SHP77 treated with DMSO at 0.1 percent for 48 hours (cell line): Measurements from ENCODE around the gene RASSF1.

ENCODE experiments used
- DNase-seq: peaks from one replicate; lab custom pipeline; 2025; lab: John Stamatoyannopoulos, UW

RASSF1 gene

GRCh38 chr3:50365842-50366220, 25.2 kb upstream of the RASSF1 start:
- DNase-seq: no peak

DNA sequence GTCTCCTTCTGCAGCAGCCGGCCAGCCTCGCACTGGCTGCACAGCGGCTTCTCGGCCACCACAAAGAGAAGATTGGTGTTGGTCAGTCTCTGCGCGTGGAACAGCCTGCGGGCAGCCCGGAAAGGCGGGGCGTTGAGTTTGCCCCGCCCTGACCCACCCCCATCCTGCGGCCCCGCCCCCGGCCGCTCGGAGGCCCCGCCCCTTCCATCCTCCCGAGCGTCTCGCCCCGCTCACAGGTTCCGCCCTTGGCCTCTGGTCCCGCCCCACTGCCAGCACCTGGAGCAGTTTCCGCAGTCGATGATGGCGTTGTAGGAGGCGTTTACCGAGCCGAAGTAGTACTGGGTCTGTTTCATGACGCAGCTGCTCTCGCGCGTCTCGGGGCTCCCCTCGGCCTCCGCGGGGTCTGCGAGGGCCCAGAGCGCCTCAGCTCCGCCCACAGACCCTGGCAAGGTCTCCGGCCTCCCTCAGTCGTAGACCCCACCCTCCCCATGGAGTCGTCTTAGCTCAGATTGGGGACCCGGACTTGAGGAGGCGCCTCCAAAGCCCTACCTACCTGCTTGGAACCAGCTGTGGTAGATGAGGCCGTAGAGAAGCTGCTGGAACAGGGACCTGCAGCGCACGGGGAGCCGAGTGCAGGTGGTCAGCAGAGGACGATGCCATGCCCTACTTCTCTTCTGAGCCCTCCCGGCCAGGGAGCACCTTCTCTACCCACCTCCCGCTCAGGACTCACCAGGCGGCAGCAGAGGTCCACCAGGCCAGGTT, 24.6 kb upstream of the RASSF1 start:
- peak; percentile 38 for DNase-seq

GRCh38 chr3:50364573-50365079, 24.0 kb upstream of the RASSF1 start:
- no peak for DNase-seq

DNA sequence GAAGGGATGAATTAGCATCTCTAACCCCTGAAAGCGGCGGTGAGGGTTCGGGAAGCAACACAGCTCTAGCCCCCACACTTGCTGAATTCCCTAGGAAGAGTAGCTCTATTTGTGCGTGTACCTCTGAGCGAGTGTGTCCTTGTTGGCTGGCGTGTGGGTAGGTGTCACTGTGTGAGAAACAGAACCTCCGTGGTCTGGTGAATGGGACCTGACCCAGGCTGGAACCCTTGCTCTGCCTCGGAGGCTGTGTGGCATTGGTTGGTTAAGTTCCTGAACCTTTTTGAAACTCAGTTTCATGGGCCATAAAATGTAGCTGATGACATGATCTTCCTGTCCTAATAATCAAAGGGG, 19.1 kb upstream of the RASSF1 start:
- no peak for DNase-seq

DNA sequence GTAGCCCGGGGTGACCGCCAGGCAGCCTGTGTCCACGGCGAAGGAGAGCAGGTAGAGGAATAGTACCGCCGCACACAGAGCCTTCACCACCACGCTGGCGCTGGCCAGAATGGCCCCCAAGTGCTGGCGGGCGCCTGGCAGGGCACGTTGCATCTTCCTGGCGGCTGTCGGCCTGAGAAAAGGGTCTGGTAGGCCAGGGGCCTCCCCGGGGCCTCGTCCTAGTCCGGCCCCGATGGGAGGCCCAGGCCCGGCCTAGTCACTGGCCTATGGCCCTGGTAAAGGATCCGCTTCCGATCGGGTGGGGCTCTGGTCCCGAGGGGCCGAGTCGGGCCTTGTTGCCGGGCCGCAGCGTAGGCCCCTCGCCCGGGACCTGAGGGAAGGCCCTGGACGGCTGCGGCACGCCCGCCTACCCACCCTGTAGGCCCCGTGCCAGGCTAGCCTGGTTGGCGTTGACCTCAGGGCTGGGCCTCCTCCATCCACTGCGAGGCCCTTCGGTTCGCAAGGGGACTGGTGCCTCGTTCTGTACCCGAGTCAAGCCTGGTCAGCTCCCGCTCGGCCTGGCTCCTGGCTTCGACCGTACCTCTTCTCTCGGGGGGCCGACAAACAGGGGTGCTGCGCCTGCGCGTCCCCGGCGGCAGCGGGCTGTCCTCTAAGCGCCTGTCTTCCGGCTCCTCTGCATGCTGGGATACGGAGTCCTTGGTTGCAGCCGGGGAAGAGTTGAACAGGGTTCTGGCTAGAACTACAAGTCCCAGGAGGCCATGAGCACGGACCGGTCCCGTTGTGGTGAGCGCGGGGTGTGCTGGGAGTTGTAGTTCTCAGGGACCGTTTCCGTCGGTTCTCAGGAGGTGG, 18.5 kb upstream of the RASSF1 start, which contains the start of gene TMEM115:
TSS of gene TMEM115 (minus strand) at position 611 of the 849 bp plus-strand sequence. CDS start at position 153, 458 bp downstream.
- peak; percentile 96 for DNase-seq

GRCh38 chr3:50358355-50358910, 17.8 kb upstream of the RASSF1 start:
- DNase-seq: no peak

DNA sequence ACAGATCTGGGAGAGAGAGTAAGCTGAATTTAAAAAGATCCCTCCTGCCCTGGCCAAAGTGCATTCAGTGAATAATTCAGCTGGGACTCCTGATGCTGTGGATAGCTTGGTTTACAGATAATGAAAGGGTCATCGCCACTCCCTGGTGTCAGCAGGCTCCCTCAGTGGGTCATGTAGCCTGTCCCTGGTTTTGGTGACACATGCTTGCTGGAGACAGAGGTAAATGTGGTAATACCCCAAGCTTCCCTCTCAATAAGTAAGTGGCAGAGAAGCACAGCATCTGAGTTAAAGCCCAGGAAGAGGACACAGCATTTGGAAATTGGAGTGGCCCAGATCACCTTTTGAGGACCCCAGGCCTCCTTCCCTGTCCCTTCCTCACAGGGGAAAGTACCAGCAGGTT, 16.8 kb upstream of the RASSF1 start:
- DNase-seq: no peak

GRCh38 chr3:50356553-50356952, 15.9 kb upstream of the RASSF1 start:
- DNase-seq: no peak

DNA sequence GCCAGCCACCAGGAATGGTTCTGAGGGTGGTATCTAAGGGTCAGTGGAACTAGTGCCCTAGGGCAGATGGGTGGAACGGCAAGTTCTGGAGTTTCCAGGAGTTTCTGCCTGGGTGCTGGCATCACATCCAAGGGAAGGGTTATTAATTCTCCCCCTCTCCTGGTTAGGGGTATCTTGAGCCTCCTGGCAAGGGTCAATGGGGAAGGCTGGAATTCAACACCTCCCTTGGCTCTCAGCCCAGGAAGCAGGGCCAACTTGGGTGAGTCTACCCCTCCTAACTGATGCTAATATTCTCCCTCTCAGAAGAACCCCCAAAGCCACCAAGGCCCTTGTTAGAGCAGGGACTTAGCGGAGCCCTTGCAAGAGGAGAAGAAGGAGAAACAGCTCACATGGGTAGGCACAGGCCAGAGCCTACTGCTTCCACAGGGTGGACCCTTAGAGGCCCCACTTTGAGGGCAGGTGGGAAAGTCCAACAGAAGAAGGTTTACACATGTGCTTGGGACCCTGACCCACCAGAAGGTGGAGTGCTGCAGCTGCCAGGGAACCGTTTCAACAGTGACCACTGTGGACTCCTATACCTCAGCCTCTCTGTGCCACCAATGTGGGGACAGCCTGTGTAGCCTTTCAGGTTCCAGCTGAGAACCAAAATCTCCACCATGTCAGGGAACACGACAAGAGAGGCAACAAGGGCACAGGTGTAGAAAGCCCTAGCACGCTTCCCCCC, 15.4 kb upstream of the RASSF1 start:
- no peak for DNase-seq

- DNase-seq: no peak
Measured at GRCh38 chr3:50354850-50355249, 14.2 kb upstream of the RASSF1 start.

GRCh38 chr3:50354186-50354764, 13.6 kb upstream of the RASSF1 start:
- DNase-seq: no peak

- no peak for DNase-seq
Measured at GRCh38 chr3:50353245-50354004, 12.8 kb upstream of the RASSF1 start.

DNA sequence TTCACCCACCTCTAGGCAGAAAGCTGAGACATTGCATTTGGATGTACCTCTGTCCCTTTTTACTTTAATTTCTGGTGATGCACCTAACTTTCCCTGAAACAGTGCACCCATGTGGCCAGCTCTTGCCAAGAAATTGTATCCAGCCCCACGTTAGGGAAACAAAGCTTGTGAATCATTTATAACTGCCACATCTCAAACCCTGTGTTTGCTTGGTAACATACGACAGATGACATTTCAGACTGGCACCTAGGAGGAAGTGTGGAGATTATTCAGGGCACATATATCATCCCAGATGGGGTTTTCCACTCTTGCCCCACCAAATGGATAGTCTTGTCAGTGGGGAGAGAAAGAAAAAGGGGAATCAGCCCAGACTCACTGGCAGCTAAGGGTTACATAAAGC, 12.1 kb upstream of the RASSF1 start:
- DNase-seq: no peak

- no peak for DNase-seq
Measured at GRCh38 chr3:50351323-50351697, 10.7 kb upstream of the RASSF1 start.

GRCh38 chr3:50350527-50351322, 10.1 kb upstream of the RASSF1 start, which contains the start of the genes CYB561D2 and NPRL2:
TSS of gene CYB561D2 (plus strand) at chr3:50350862. CDS start at chr3:50351434, 572 bp downstream.
TSS of gene NPRL2 (minus strand) at chr3:50350775. CDS start at chr3:50350652, 123 bp downstream.
- DNase-seq: peak; percentile 91

DNA sequence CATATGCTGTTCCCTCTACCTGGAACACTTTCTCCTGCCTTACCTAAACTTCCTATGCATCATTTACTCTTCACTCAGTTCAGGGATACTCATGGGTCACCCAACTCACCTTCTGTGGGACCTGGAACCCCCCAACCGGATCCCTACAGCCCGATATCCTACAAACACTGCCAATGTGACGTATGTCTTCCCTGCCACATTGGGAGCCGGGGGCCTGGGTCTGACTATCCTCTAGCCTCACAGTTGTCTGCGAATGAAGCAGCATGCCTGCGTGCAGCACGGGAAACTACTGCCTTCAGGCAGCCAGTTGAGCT, 9.5 kb upstream of the RASSF1 start:
- no peak for DNase-seq

DNA sequence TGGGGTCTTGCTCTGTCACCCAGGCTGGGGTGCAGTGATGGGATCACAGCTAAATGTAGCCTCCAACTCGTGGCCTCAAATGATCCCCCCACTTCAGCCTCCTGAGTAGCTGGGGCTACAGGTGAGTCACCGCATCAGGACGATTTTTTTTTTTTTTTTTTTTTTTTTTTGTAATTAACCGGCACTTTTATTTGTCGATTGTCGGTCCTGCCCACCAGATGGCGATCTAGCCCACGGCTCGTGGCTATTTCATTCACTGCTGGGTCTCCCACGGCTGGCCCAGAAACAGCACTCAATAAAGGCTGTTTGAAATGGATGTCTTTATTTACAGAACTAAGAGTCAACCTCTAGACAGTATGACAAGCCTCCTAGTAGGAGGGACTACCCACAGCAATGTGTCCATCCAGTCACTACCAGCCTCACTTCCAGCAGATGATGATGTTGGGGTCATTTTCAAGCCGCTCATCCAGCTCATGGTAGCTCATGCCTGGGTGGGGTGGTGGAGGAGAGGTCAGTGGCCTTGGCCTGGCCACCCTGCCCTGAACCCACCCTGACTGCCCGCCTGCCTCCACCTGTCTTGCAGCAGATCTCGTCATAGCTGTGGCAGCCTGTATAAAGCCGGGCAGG, 6.7 kb upstream of the RASSF1 start:
- DNase-seq: peak; percentile 49

DNA sequence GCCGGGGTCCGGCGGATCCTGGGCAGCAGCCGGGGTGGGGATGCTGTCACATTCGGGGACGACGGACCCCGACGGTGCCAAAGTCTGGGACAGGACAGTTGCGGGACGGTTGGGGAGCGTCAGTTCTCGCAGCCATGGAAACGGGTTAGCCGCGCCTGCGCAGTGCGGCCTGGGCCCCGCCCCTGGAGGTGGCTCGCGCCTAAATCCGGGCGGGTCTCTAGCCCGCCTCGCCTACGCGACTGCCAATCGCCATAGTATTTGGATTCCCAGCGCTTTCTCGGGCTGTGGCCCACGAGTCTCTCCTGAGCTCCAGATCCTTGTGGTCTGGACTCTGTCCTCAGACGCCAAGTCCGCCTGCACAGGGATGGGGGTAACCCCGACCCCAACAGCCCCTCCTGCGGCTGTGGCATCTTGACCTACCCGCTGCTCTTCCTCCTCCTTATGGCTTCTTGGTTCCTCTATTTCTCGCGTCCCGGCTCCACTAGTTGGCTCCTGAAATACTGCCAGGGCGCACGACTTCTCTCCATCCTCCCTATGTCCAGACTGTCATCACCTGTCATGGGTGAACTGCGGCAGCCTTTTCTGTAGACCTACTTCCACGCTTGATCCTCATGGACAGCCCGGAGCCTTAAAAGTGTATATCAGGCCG, 5.1 kb upstream of the RASSF1 start, which contains the start of gene ZMYND10:
TSS of gene ZMYND10 (minus strand) at position 147 of the 649 bp plus-strand sequence. CDS start 153 bp downstream, outside the sequence.
- no peak for DNase-seq

DNA sequence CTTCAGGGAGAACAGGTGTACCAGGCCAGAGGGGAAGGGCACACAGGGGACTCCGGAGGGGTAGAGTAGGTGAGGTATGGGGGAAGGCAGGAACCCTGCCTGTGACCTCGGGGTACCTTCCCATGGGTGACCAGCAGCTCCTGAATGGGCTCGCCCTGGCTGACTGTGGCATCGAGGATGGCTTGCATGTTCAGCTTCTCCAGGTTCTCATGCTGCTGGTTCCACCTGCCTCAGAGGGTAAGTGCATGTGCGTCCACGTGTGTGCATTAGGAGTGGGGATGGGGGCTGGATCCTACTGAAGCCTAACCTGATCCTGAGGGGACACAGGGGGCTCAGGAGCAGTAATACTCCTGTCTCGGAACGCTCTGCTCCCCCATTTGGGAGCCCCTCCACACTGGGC, 4.4 kb upstream of the RASSF1 start:
- DNase-seq: no peak
